GM10266 (cell line): ENCODE results near the gene TMEM132C.

Experiments used
- DNase-seq: peaks from one replicate; pipeline ENCODE4 v3.0.0; 2012; ENCODE audit errors: extremely low spot score
- TF ChIP-seq, protein P1 (sequence below): IDR thresholded peaks from 2 replicates; pipeline ENCODE4 v1.5.1; 2012; ENCODE audit warnings: mild to moderate bottlenecking, low read depth; ENCODE audit not compliant: control insufficient read depth, insufficient read depth; ENCODE audit errors: missing control alignments

Gene TMEM132C

DNA sequence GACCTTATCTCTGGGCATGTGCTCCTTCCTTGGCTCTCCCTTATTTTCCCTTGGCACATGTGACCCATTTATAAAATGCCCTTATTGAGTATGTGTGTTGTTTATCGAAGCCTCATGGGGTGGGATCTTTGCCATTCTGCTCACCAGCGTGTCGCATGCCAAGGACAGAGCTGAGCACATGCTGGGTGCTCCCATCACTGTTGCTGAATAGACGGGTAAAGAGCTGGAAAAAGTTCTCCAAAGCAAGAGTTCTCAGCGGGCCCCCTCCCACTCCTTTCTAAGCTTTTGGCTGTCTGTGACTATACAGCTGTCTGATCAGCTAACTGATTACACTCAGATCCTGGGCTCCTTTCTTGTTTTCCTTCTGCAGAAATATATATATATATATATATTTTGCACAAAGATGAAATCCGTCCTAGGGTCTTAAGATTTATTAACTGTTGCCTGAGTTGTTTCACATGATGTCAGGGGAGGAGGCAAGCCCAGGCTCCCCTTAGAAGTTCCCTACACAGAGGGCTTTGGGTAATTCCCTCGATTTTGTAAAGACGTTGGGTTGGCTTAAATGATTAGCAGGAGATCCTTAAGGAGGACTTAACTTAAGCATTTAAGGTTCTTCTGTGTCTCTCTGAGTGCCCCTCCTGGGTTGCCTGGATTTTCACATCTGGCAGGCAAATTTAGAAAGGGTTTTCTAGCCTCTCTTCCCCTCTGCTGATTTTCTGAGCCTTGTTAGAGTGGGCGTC is 71.6 kb downstream of the TMEM132C start:
- TF ChIP-seq, protein P1, sequence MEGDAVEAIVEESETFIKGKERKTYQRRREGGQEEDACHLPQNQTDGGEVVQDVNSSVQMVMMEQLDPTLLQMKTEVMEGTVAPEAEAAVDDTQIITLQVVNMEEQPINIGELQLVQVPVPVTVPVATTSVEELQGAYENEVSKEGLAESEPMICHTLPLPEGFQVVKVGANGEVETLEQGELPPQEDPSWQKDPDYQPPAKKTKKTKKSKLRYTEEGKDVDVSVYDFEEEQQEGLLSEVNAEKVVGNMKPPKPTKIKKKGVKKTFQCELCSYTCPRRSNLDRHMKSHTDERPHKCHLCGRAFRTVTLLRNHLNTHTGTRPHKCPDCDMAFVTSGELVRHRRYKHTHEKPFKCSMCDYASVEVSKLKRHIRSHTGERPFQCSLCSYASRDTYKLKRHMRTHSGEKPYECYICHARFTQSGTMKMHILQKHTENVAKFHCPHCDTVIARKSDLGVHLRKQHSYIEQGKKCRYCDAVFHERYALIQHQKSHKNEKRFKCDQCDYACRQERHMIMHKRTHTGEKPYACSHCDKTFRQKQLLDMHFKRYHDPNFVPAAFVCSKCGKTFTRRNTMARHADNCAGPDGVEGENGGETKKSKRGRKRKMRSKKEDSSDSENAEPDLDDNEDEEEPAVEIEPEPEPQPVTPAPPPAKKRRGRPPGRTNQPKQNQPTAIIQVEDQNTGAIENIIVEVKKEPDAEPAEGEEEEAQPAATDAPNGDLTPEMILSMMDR = no peak
- no peak for DNase-seq

DNA sequence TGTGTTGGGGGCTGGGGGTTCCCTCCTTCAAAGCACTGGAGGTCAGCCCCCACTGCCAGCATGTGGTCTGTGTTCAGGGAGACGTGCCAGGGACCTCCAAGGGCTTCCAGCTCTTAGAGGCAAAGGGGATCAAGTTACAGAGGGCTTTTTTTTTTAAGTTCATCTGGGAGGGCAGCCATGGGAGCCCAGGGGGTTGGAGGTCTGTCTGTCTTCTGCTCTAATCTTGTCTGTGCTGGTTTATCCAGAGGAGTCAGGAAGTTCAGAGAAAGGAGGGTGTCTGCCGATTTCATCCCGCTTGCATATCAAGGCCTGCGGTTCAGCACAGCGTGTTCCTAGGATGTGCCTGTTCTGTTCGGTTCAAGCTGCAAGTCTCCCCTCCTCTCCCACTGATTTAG is 72.2 kb downstream of the TMEM132C start:
- no peak for DNase-seq
- TF ChIP-seq, protein P1 = no peak

DNA sequence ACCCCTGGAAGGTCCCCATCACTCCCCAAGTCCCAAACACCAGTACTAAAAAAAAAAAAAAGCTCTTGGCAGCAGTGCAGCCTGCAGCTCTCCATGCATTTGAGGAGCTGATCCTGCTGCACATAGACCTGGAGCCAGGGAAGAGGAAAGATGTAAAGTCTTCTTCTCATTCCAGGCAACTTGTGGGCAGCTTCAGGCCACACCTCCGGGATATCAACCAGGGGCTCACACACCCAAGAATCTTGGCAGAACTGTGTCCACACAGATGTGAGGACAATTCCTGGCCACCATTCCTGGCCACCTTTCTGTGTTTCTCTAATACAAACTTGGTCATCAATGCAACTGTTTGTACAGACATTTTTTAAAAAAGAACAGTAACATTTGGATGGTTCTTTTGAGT is 72.7 kb downstream of the TMEM132C start:
- DNase-seq = no peak
- TF ChIP-seq, protein P1 = no peak

DNA sequence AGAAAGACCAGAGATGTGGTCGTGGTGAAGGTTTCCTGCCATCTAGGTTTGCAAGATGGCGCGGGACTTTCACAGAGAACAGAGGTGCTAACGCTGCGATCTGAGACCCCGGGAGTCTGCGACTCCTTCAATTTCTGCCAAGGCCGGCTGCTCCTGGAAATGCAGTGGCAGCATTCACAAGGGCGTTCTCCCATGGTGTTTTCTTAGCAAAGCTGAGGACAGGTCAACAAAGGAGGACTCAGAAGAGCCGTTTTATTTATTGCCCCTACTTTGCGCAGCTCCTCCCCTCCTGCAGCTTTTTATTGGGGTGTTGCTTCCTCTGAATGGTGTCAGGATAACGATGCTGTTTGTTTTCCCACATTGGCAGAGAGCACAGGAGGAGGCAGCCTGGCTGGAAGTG is 86.3 kb downstream of the TMEM132C start:
- TF ChIP-seq, protein P1 = no peak
- no peak for DNase-seq

DNA sequence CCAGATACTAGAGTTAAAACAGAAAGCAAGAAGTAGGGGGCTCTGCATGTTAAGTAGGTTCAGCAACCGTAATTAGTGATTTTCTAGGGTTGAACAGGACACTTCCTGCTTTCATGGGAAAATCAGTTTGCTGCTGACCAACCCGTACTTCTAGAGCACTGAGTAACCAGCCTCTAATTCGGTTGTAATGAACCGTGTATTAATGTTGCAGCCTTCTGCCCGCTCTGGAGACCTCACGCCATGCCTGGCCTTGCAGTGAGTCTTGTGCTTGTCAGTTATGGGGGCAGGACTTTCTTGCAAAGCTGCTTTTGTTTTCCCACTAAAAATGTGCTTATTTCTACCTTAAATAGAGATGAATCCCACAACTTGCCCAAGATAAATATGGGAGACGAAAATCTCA is 89.6 kb downstream of the TMEM132C start:
- TF ChIP-seq, protein P1 = no peak
- no peak for DNase-seq

DNA sequence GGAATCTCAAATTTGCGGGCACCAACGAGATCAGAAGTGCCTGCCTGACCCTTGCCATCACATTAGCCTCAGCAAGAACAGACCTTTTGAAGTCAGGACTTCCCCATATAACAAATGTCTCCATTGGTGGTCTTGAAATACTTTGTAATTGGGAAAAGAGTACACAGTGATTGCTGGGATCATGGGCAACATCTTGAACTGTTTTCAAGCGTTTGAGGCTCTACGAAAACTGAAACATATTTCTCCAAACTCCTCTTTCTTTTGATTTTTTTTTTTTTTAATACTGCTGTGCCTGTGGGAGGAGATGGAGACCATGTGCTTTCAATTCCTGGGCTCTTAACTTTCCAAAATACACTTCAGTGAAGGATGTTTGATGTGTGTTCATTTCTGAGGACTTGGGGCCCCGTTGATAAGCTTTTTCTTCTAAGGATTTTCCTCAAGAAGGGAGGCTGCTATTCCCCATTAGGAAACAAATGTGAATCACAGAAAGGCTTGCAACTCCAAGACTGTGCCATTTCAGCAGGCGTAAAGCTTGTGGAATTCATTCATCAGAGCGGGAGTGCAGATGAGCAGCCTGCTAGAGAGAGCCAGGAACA is 94.5 kb downstream of the TMEM132C start:
- DNase-seq = no peak
- TF ChIP-seq, protein P1 = no peak

DNA sequence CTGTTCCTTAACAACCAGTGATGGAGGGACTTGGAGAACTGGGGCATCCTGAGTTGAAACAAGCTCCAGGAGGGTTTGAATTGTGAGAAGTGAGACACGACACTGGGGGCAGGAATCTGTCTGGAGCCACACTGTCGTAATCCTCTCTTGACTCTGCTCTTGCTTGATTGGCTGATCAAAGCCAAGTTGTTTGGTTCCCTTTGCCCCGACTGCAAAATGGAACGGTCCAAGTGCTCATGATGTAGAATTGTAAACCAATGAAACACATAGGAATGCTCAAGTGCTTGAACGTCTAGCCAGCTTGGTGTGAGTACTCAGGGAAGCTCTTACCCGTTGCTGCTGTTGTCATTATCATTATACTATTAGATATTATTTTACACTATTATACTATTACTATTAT is 98.1 kb downstream of the TMEM132C start:
- TF ChIP-seq, protein P1 = no peak
- DNase-seq = no peak
